GM19240 (cell line): Measurements from ENCODE around the gene MECP2.

ENCODE experiments used
- DNase-seq: peaks from one replicate; pipeline ENCODE4 v3.0.0; 2011; ENCODE audit warnings: low spot score; ENCODE audit not compliant: insufficient read length

The MECP2 gene

DNA sequence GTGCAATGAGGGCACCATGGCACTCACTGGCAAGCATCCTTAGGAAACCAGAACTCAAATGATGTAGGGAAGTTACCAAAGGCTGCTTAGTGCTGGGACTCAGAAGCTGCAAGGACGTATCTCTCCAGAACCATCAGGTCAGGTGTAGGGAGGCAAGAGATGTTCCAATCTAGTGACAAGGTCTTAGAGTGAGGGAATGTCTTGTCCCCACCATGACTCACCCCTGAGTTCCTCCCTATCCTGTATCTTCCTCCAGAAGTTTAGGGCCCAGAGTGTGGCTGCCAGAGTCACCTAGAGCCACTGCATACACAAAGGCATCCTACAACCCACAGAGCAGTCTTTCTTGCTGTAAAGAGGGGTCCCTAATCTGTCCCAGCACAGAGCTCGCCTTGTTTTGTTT lies 63.7 kb downstream of the MECP2 start:
- DNase-seq = no peak

DNA sequence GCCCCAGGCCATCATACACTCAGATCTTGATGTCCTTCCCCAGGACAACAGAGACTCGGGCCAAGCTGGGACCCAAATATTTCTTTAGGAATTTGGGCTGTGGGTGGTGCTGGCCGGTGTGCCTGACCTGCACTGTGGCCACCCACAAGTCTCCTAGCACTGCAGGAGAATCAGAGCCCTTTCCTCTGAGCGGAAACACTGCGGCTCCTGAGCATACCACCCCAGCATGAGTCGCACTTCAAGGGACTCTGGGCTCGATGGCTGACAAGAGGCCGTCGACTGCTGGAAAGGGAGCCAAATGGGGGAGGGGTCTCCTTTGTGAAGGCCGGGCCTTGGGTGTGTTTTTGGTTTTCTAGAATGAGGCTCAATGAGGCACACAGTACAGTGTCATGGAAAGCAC lies 64.9 kb downstream of the MECP2 start:
- DNase-seq = no peak

DNA sequence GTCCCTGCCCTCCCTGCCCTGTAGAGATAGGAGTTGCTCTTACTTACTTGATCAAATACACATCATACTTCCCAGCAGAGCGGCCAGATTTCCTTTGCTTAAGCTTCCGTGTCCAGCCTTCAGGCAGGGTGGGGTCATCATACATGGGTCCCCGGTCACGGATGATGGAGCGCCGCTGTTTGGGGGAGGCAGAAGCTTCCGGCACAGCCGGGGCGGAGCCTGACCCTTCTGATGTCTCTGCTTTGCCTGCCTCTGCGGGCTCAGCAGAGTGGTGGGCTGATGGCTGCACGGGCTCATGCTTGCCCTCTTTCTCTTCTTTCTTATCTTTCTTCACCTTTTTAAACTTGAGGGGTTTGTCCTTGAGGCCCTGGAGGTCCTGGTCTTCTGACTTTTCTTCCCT lies 65.4 kb downstream of the MECP2 start:
- DNase-seq = no peak

- no peak for DNase-seq
Measured at GRCh38 chrX:154030715-154031305, 66.7 kb downstream of the MECP2 start.

GRCh38 chrX:154030266-154030665 lies 67.3 kb downstream of the MECP2 start:
- no peak for DNase-seq

DNA sequence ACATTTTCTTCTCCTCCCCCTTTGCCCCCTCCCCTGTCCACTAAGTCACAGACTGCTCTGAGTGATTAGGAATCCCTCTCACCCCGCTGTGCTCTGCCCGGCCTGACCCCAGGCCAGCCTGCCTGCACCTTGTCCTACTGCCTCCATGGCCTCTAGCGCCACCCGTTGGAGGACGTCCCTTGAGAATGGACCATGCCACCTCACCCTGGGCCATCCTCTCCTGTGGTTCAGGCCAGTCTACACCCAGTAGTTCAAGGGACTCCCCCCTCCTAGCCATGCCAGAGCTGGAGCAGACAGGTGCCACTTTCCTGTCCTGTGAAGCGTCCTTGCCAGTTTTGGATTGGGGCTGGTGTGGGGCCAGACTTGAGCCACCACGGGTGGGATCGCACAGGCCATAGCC lies 68.1 kb downstream of the MECP2 start:
- no peak for DNase-seq

GRCh38 chrX:154028502-154029184 lies 68.9 kb downstream of the MECP2 start:
- no peak for DNase-seq

- no peak for DNase-seq
Measured at GRCh38 chrX:154027986-154028385, 69.5 kb downstream of the MECP2 start.

DNA sequence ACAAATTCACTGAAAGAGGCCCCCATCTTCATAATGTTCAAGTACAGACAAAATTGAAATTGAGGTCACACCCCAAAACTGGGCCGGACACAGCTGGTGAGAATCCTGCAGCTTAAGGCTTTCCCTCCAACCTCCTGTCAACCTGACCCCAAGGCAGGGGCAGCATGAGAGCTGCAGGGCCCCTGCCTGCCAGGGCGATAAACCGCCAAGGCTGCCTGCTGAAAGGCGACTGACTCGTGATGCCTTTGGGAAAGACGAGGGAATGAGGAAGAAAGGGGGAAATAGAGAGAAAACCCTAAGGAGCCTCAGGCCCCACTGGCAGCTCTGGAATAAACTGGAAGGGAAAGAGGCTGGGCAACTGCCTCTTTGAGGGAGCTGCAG lies 70.5 kb downstream of the MECP2 start:
- no peak for DNase-seq

GRCh38 chrX:154026136-154027021 lies 71.1 kb downstream of the MECP2 start:
- DNase-seq = no peak

GRCh38 chrX:154025230-154025629 lies 72.3 kb downstream of the MECP2 start:
- no peak for DNase-seq

- DNase-seq = no peak
Measured at GRCh38 chrX:154024271-154024670, 73.2 kb downstream of the MECP2 start.

DNA sequence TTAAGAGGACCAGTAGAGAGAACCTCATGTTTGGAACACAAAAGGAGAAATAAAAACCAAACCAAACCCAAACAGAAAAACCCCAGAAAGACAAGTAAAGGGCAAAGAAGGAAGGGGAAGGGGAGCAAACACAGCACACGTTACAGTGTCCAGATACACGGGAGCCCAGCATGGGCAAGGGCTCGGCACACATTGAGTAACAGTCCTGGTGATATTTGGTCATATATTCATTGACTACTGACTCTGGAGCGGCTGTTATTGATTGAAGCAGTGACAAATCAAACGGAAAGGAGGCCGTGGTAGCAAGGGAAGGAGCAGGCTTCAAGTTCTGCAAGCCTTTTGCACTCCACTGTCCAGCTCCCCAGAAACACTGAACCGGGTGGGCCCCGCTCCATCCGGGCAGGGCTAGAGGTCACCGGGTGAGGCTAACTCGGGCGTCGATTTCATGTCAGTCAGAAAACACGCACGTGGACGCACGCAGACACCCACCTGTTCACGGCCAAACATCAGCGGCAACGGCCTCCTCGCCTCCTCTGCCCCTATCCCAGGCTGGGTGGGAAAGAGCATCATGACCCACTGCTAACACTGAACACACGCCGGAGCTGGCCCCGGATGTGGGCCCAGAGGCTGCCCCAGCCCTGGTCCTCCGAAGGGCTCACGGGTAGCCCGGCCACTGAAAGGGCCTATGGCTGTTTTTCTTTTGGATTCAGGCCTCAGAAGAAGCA lies 74.1 kb downstream of the MECP2 start:
- DNase-seq = no peak

DNA sequence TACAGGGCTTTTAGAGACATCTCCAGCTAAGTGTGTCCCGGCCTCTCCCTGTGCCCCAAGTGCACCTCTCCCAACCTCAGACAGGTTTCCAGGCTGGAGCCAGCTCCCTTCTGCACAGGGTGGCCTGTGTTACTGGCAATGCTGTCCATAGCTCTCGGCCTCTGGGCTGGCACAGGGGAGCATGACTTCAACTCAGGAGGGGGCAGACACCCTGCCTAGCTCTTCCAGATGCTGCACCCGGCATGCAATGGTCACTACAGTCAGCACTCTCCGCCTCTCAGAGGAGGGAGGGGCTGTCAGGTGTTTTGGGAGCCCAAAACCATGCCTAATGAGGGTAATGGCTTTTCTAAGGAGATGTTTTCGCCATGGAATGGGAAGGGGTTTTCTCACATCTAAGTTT lies 75.4 kb downstream of the MECP2 start:
- DNase-seq = no peak

- DNase-seq = no peak
Measured at GRCh38 chrX:154021131-154021611, 76.3 kb downstream of the MECP2 start.

GRCh38 chrX:154020536-154021115 lies 76.9 kb downstream of the MECP2 start:
- no peak for DNase-seq

GRCh38 chrX:154019633-154020528 lies 77.6 kb downstream of the MECP2 start, which contains the start of gene IRAK1:
Gene IRAK1 (minus strand): TSS chrX:154019902. CDS start chrX:154019812, 90 bp downstream.
- DNase-seq = no peak

DNA sequence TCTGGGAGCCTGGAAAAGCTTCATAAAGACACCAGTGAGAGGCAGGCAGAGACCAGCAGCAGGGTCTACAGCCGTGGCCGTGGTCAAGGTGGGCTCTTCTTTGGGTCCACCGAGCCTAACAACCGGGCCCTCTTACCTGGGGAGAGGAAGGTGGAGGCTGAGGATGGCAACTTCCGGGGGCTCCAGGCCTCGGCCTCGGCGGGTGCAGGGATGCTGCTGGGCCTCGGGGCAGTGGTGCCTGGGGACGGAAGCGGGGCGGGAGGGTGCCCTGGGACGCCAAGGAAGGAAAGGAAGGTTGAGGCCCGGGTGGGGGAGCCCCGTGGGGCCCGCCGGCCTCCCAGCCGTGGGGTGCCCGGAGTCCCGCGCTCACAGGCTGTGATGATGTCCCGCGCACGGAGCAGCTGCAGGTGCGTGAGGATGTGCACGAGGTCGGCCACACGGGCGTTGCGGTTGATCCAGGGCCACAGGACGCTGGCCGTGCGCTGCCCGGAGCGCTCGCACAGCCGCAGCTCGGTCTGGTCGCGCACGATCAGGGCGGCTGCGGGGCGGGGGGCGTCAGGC lies 78.4 kb downstream of the MECP2 start:
- no peak for DNase-seq

GRCh38 chrX:154018518-154019060 lies 78.9 kb downstream of the MECP2 start:
- DNase-seq = no peak
